HuH-7.5 (cell line): ENCODE measurements around the gene TINCR.

Experiments used
- DNase-seq: peaks from one replicate; pipeline ENCODE4 v3.0.0; 2011; ENCODE audit warnings: low spot score

The TINCR gene

GRCh38 chr19:5588906-5589676 lies 21.3 kb upstream of the TINCR start:
- no peak for DNase-seq

GRCh38 chr19:5588441-5588840 lies 20.7 kb upstream of the TINCR start:
- DNase-seq = no peak

GRCh38 chr19:5587661-5588060 lies 19.9 kb upstream of the TINCR start:
- no peak for DNase-seq

GRCh38 chr19:5587071-5587455 lies 19.3 kb upstream of the TINCR start:
- no peak for DNase-seq

GRCh38 chr19:5586300-5587070 lies 18.7 kb upstream of the TINCR start:
- DNase-seq = no peak

- DNase-seq = no peak
Observed at GRCh38 chr19:5585461-5586299, 17.9 kb upstream of the TINCR start.

GRCh38 chr19:5580161-5580571 lies 12.4 kb upstream of the TINCR start:
- DNase-seq = no peak

GRCh38 chr19:5579697-5580096 lies 11.9 kb upstream of the TINCR start:
- DNase-seq = no peak

GRCh38 chr19:5579286-5579685 lies 11.5 kb upstream of the TINCR start:
- no peak for DNase-seq

GRCh38 chr19:5578097-5578846 lies 10.5 kb upstream of the TINCR start:
- DNase-seq = peak; percentile 90

- no peak for DNase-seq
Observed at GRCh38 chr19:5575590-5575989, 7.8 kb upstream of the TINCR start.

GRCh38 chr19:5572556-5573286 lies 5.0 kb upstream of the TINCR start:
- DNase-seq = no peak

- DNase-seq = no peak
Observed at GRCh38 chr19:5571777-5572176, 4.0 kb upstream of the TINCR start.

- DNase-seq = no peak
Observed at GRCh38 chr19:5567970-5568407, 236 bp upstream of the TINCR start.

- no peak for DNase-seq
Observed at GRCh38 chr19:5564930-5565329, 2.8 kb downstream of the TINCR start.

- no peak for DNase-seq
Observed at GRCh38 chr19:5563935-5564612, 3.7 kb downstream of the TINCR start.

GRCh38 chr19:5563008-5563431 lies 4.7 kb downstream of the TINCR start:
- no peak for DNase-seq

GRCh38 chr19:5562280-5562679 lies 5.5 kb downstream of the TINCR start:
- no peak for DNase-seq

- no peak for DNase-seq
Observed at GRCh38 chr19:5561559-5561958, 6.2 kb downstream of the TINCR start.

- DNase-seq = no peak
Observed at GRCh38 chr19:5560156-5560555, 7.6 kb downstream of the TINCR start.

- no peak for DNase-seq
Observed at GRCh38 chr19:5559804-5560133, 8.0 kb downstream of the TINCR start.
